Adrenal gland (tissue), 12 donors: ENCODE results near the gene SLC7A5. TPM values are rescaled to one million over a fixed set of nuclear protein-coding genes. Genes with fewer than 3 reads are reported as not detected.

Source experiments
- DNase-seq, 7 donors: peaks; one replicate each; pipeline ENCODE4 v3.0.0-alpha.2; 2019 to 2020
- H3K27ac ChIP-seq, 5 donors: fragments of 200-600 bp; sonication (generic) in 4 of 5; 1 replicate in 3 of 5; 2 replicates in 2 of 5; pipeline versions ENCODE4 v1.5.1 to v1.8.0; 2016 to 2020; ENCODE audit warnings: mild to moderate bottlenecking in 1 of 5
- H3K27me3 ChIP-seq: fragments of 200-600 bp; 2 replicates; pipeline ENCODE4 v1.8.0; 2021
- H3K36me3 ChIP-seq, 2 donors: fragments of 200-600 bp; replicated peaks in 1 of 2; 1 replicate in 1 of 2; 2 replicates in 1 of 2; pipeline versions ENCODE4 v1.5.1 to v1.8.0; 2018 to 2022
- H3K4me1 ChIP-seq, 2 donors: fragments of 200-600 bp; replicated peaks in 1 of 2; 1 replicate in 1 of 2; 2 replicates in 1 of 2; pipeline versions ENCODE4 v1.5.1 to v1.8.0; 2018 to 2021
- H3K4me3 ChIP-seq, 4 donors: fragments of 200-600 bp; sonication (generic) in 3 of 4; one replicate each; pipeline ENCODE4 v1.5.1; 2016 to 2018
- H3K9me3 ChIP-seq, 3 donors: fragments of 200-600 bp; sonication (generic) in 1 of 3; replicated peaks in 1 of 3; 1 replicate in 2 of 3; 2 replicates in 1 of 3; pipeline versions ENCODE4 v1.5.1 to v1.8.0; 2016 to 2021
- POLR2A ChIP-seq, 2 donors: fragments of 450-650 bp; IDR thresholded peaks; one replicate each; pipeline ENCODE4 v1.6.1; 2017; ENCODE audit warnings: antibody characterized with exemption in 2 of 2, mild to moderate bottlenecking in 2 of 2, moderate library complexity in 1 of 2
- WGBS, 4 donors: extraction: QIAGEN DNeasy Blood & Tissue Kit in 2 of 4; methylation state at CpG; one replicate each; pipeline versions ENCODE4 v1.1.5 to v1.1.7; 2013 to 2017; 5-methylcytosine and 5-hydroxymethylcytosine counted together
- intact Hi-C, 2 donors: fragments of 100-400 bp; cut with DNase I; formaldehyde crosslinking; loops; one replicate each; pipeline versions ENCODE4 v1.14.1 to v1.15.0; 2022 to 2023
- polyA plus RNA-seq, 3 donors: library from polyadenylated mRNA; stranded (reverse); fragments of 200-250 nt in 2 of 3; fragments of 350-450 nt in 1 of 3; fragmentation: Illumina TruSeq in 1 of 3; extraction: RNeasy Lipid Tissue Mini Kit (QIAGEN cat#74804) in 1 of 3; gene quantifications; one replicate each; pipeline ENCODE4 v1.2.3, GENCODE V29; 2013 to 2014
- total RNA-seq, 9 donors: library from RNA; depleted of rRNA in 4 of 9; stranded (reverse); fragments of >200 nt in 4 of 9; fragments of 120-200 nt in 1 of 9; fragmentation: NEBNext Ultra II Directional in 1 of 9; extraction: Animal tissue kit (Norgen Biotek cat#: 25700) in 1 of 9; gene quantifications; one replicate each; pipeline versions ENCODE4 v1.1.0 to v1.2.4, GENCODE V29; 2013 to 2023
- TF ChIP-seq, protein P1 (sequence below), 6 experiments: fragments of 450-650 bp in 4 of 6; fragments of 200-600 bp in 2 of 6; sonication (generic) in 1 of 6; IDR thresholded peaks; 1 replicate in 5 of 6; 2 replicates in 1 of 6; pipeline versions ENCODE4 v1.5.1 to v1.8.0; 2016 to 2021; ENCODE audit warnings: antibody characterized with exemption in 6 of 6, mild to moderate bottlenecking in 2 of 6, moderate library complexity in 1 of 6
- donor health status: healthy with polysubstance abuse.
- donor health status: Bipolar disorder and iron deficiency.
- donor health status: DM: yes; HTN: yes; CAD: no.
- donor health status: DM: no; HTN: no; CAD: no.
- donor health status: DM: no; HTN: no; CAD: no.
- donor health status: DM: yes; HTN: yes; CAD: no.

Gene SLC7A5
- total and polyA plus RNA-seq, 12 donors: 0.69 to 9.1 (median 2.4) TPM

- Histone ChIP-seq H3K9me3 (no peaks in the 10 kb centered on the region), H3K36me3 (no peaks in the 10 kb centered on the region), H3K4me1 (no peaks in the 10 kb centered on the region), H3K27ac (no peak overlapping the region), H3K27me3 (no peaks in the 10 kb centered on the region), H3K4me3 (no peak overlapping the region)
- 87 to 93% (median 91%) methylated on average over 18 to 31 of the region's 31 CpGs for WGBS, 4 donors
- DNase-seq: no peak
- intact Hi-C loops: no loop called here
- no peak for TF ChIP-seq POLR2A (IDR thresholded peaks at IDR 0.05)
- TF ChIP-seq, protein P1, sequence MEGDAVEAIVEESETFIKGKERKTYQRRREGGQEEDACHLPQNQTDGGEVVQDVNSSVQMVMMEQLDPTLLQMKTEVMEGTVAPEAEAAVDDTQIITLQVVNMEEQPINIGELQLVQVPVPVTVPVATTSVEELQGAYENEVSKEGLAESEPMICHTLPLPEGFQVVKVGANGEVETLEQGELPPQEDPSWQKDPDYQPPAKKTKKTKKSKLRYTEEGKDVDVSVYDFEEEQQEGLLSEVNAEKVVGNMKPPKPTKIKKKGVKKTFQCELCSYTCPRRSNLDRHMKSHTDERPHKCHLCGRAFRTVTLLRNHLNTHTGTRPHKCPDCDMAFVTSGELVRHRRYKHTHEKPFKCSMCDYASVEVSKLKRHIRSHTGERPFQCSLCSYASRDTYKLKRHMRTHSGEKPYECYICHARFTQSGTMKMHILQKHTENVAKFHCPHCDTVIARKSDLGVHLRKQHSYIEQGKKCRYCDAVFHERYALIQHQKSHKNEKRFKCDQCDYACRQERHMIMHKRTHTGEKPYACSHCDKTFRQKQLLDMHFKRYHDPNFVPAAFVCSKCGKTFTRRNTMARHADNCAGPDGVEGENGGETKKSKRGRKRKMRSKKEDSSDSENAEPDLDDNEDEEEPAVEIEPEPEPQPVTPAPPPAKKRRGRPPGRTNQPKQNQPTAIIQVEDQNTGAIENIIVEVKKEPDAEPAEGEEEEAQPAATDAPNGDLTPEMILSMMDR (IDR thresholded peaks at IDR 0.05): no peak
These were observed 37.7 kb downstream of the SLC7A5 start for GRCh38 chr16:87831421-87832136.

GRCh38 chr16:87830673-87831420 lies 38.5 kb downstream of the SLC7A5 start:
- 86 to 91% (median 88%) methylated on average over 17 to 37 of the region's 37 CpGs for WGBS, 4 donors
- intact Hi-C loops: no loop called here

DNA sequence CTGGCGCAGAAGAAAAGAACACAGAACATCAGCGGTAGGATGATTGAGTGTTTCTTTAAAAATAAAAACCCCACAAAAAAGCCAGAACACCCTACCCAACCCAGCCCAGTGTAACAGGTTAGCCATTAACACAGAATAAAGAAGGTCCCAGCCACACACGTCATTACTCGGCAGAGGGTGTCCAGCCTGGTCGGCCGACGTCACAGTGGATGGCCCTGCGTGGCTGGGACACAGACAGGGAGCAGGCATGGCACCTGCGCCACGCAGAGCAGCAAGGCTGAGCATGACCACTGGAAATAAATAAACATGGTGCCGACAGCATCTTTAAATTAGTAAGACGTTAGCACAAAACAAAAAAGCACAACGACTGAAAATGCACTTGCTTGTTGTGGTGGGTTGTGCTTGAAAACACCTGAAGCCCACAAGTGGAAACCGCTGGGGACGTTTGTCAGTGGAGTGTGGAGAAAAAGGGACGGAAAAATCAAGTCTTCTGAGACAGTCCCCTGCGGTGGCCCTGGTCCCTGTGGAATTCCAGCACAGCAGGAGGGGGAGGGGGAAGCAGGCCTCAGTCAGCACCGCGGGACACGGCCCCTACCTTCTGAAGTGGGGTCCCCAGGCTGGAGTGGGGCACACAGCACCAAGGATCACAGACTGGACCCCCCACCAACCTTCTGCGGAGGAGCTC lies 39.2 kb downstream of the SLC7A5 start:
- no peaks in the 10 kb centered on the region for H3K27me3 ChIP-seq
- WGBS, 4 donors: 86 to 92% (median 90%) methylated on average over 17 to 21 of the region's 21 CpGs
- H3K4me3 ChIP-seq: no peak overlapping the region
- intact Hi-C loops: no loop called here
- no peak for TF ChIP-seq POLR2A (IDR thresholded peaks at IDR 0.05)
- TF ChIP-seq, protein P1 (IDR thresholded peaks at IDR 0.05): no peak
- no peak for DNase-seq
- no peaks in the 10 kb centered on the region for H3K36me3 ChIP-seq
- H3K27ac ChIP-seq: no peak overlapping the region
- no peaks in the 10 kb centered on the region for H3K9me3 ChIP-seq
- no peaks in the 10 kb centered on the region for H3K4me1 ChIP-seq

More at GRCh38 chr16:87830673-87831420, 38.5 kb downstream of the SLC7A5 start:
- no peaks in the 10 kb centered on the region for H3K27me3 ChIP-seq
- no peaks in the 10 kb centered on the region for H3K4me1 ChIP-seq
- H3K27ac ChIP-seq: no peak overlapping the region
- no peaks in the 10 kb centered on the region for H3K36me3 ChIP-seq
- H3K9me3 ChIP-seq: no peaks in the 10 kb centered on the region
- no peak for TF ChIP-seq POLR2A (IDR thresholded peaks at IDR 0.05)
- TF ChIP-seq, protein P1 (IDR thresholded peaks at IDR 0.05): no peak
- H3K4me3 ChIP-seq: no peak overlapping the region
- DNase-seq: no peak

GRCh38 chr16:87829622-87829980 lies 39.7 kb downstream of the SLC7A5 start:
- 79 to 90% (median 87%) methylated on average over 10 to 13 of the region's 13 CpGs for WGBS, 4 donors
- intact Hi-C loops: no loop called here

More at GRCh38 chr16:87829622-87829980, 39.7 kb downstream of the SLC7A5 start:
- Histone ChIP-seq H3K4me3 (no peak overlapping the region), H3K9me3 (no peaks in the 10 kb centered on the region), H3K4me1 (no peaks in the 10 kb centered on the region), H3K27ac (no peak overlapping the region), H3K27me3 (no peaks in the 10 kb centered on the region), H3K36me3 (no peaks in the 10 kb centered on the region)
- TF ChIP-seq, protein P1 (IDR thresholded peaks at IDR 0.05): no peak
- no peak for TF ChIP-seq POLR2A (IDR thresholded peaks at IDR 0.05)
- no peak for DNase-seq
